ENCODE data around the gene EXOG. TPM values are rescaled to one million over a fixed set of nuclear protein-coding genes. Genes with fewer than 3 reads are reported as not detected.
A peak's percentile ranks its signal among the peaks of the same experiment; 100 is the strongest.

The EXOG gene
- total RNA-seq, 1 donor from 2014 or later = 18.4 TPM

DNA sequence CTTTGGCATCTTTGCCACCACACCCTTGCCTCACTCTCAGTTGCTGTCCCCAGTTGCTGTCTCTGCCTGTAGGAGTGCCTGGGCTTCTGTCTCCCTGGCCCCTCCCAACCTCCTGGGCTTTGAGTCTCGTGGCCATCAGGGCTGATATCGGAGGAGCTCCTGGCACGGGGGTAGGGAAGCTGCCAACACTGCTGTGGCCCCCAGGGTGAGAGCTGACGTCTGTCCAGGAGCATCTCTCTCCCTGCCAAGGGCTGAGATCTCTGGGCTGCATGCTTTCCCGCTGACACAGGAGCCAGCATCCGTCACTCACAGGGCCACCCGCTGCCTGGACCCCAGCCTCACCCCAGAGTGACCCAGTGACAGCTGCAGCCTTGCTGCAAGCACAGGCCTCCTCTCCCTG lies 47.4 kb downstream of the EXOG start:
- H3K27ac Mint-ChIP-seq (ENCODE audit: unreplicated experiment) = no peak overlapping the region
- H3K36me3 Mint-ChIP-seq (ENCODE audit: unreplicated experiment) = no peaks in the 10 kb centered on the region
- DNase-seq (ENCODE audit: extremely low spot score, unreplicated experiment) = no peak
- H3K9me3 Mint-ChIP-seq (ENCODE audit: unreplicated experiment) = no peaks in the 10 kb centered on the region
- peaks cover 16% of the 10 kb centered on the region for H3K27me3 Mint-ChIP-seq (ENCODE audit: unreplicated experiment)
- no peaks in the 10 kb centered on the region for H3K4me1 Mint-ChIP-seq (ENCODE audit: unreplicated experiment)
- TF ChIP-seq CTCF (IDR thresholded peaks at IDR 0.05) = no peak
- H3K4me3 Mint-ChIP-seq (ENCODE audit: unreplicated experiment) = no peak overlapping the region

DNA sequence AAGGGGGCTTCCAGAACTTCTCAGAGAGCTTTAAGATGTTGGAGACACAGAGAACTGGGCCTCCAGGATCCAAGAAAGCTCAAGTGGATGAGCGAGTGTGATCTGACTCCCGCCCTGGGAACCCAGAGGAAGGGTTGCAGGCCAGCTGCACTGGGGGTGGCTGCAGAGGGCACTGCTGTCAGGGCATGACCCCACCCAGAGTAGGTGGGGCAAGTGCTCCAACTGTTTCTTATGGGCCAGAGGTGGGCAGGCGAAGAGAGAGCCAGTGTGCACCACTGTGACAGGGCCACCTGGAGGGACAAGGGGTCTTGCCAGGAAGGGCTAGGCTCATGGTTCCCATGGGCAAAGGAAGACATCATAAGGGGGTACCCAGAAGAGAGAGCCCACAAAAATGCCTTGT lies 48.8 kb downstream of the EXOG start:
- Mint-ChIP-seq H3K4me1 (ENCODE audit: unreplicated experiment) (no peaks in the 10 kb centered on the region), H3K9me3 (ENCODE audit: unreplicated experiment) (no peaks in the 10 kb centered on the region), H3K4me3 (ENCODE audit: unreplicated experiment) (no peak overlapping the region), H3K36me3 (ENCODE audit: unreplicated experiment) (no peaks in the 10 kb centered on the region), H3K27ac (ENCODE audit: unreplicated experiment) (no peak overlapping the region), H3K27me3 (ENCODE audit: unreplicated experiment) (peaks cover 16% of the 10 kb centered on the region)
- TF ChIP-seq CTCF (IDR thresholded peaks at IDR 0.05) = no peak
- DNase-seq (ENCODE audit: extremely low spot score, unreplicated experiment) = peak; percentile 57

DNA sequence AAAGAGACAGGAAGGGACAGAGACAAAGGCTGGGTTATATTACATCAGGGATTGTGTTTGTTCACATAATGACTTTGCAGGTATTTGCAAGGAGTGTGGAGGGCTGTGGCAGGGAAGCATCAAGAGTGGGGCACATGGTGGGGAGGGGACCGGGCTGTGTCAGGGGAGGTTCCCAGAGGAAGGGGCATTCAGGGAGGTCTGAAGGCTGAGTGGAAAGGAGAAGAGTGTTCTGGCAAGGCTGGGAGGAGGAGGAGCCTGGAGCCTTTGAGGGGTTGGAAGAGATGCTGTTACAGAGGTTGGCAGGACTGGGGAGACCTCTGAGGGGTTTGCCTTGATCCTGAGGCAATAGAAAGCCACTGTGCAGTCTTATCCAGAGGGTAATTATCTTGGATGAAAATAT lies 49.4 kb downstream of the EXOG start:
- Mint-ChIP-seq H3K36me3 (ENCODE audit: unreplicated experiment) (no peaks in the 10 kb centered on the region), H3K27me3 (ENCODE audit: unreplicated experiment) (peaks cover 16% of the 10 kb centered on the region), H3K27ac (ENCODE audit: unreplicated experiment) (no peak overlapping the region), H3K4me1 (ENCODE audit: unreplicated experiment) (no peaks in the 10 kb centered on the region), H3K9me3 (ENCODE audit: unreplicated experiment) (no peaks in the 10 kb centered on the region), H3K4me3 (ENCODE audit: unreplicated experiment) (no peak overlapping the region)
- TF ChIP-seq CTCF (IDR thresholded peaks at IDR 0.05) = no peak
- DNase-seq (ENCODE audit: extremely low spot score, unreplicated experiment) = peak; percentile 60

- H3K27me3 Mint-ChIP-seq (ENCODE audit: unreplicated experiment) = peaks cover 16% of the 10 kb centered on the region
- H3K9me3 Mint-ChIP-seq (ENCODE audit: unreplicated experiment) = no peaks in the 10 kb centered on the region
- peak; percentile 46 for DNase-seq (ENCODE audit: extremely low spot score, unreplicated experiment)
- no peak overlapping the region for H3K27ac Mint-ChIP-seq (ENCODE audit: unreplicated experiment)
- H3K36me3 Mint-ChIP-seq (ENCODE audit: unreplicated experiment) = no peaks in the 10 kb centered on the region
- H3K4me1 Mint-ChIP-seq (ENCODE audit: unreplicated experiment) = no peaks in the 10 kb centered on the region
- no peak overlapping the region for H3K4me3 Mint-ChIP-seq (ENCODE audit: unreplicated experiment)
- no peak for TF ChIP-seq CTCF (IDR thresholded peaks at IDR 0.05)
Observed at GRCh38 chr3:38545983-38546382, 49.8 kb downstream of the EXOG start.

- no peaks in the 10 kb centered on the region for H3K4me1 Mint-ChIP-seq (ENCODE audit: unreplicated experiment)
- H3K36me3 Mint-ChIP-seq (ENCODE audit: unreplicated experiment) = no peaks in the 10 kb centered on the region
- no peak for TF ChIP-seq CTCF (IDR thresholded peaks at IDR 0.05)
- DNase-seq (ENCODE audit: extremely low spot score, unreplicated experiment) = peak; percentile 81
- peaks cover 16% of the 10 kb centered on the region for H3K27me3 Mint-ChIP-seq (ENCODE audit: unreplicated experiment)
- H3K4me3 Mint-ChIP-seq (ENCODE audit: unreplicated experiment) = no peak overlapping the region
- no peak overlapping the region for H3K27ac Mint-ChIP-seq (ENCODE audit: unreplicated experiment)
- no peaks in the 10 kb centered on the region for H3K9me3 Mint-ChIP-seq (ENCODE audit: unreplicated experiment)
Observed at GRCh38 chr3:38548154-38548931, 52.2 kb downstream of the EXOG start.
